Activated CD8-positive, alpha-beta T cell treated with anti-CD3 and anti-CD28 coated beads, Interleukin-2, amount 10 ng/mL, durations not matched to agents 7 days and 5 days (primary cell): Measurements from ENCODE around the gene EPN2. TPM values are rescaled to one million over a fixed set of nuclear protein-coding genes. Genes with fewer than 3 reads are reported as not detected.

Experiments used
- microRNA-seq: library from miRNA; unstranded; fragments of <30 nt; microRNA quantifications from one replicate; pipeline ENCODE4 v1.2.0, GENCODE V29; 2022
- total RNA-seq, 2 experiments: library from RNA; stranded (reverse); gene quantifications; one replicate each; pipeline ENCODE4 v1.2.3, GENCODE V29; 2021

The EPN2 gene
- total RNA-seq, 2 experiments from 2014 or later = 2.8 to 3.1 TPM

Small RNAs within 50 kb of the gene (microRNA-seq; reads per million reads assigned to microRNA genes)
- 91.8 reads per million, percentile 58 among the genes with 10 or more reads in this experiment for gene MIR1180

Other genes with a start within 250 kb of the EPN2 start
- gene FAM83G, start 232.6 kb upstream of the EPN2 start, total RNA-seq = 1 to 10 TPM; 4.0 to 4.5 TPM
- 10 to 100 TPM; 25.9 to 26.3 TPM for gene GRAP, start 190.4 kb upstream of the EPN2 start, total RNA-seq
- 10 to 100 TPM; 13.6 to 16.8 TPM for gene GRAPL, start 109.8 kb upstream of the EPN2 start, total RNA-seq
- 1 to 10 TPM; 1.1 TPM for gene B9D1, start 125.4 kb downstream of the EPN2 start, total RNA-seq
- gene MAPK7, start 141.1 kb downstream of the EPN2 start, total RNA-seq = 10 to 100 TPM; 31.5 to 33.5 TPM
- not detected for gene MFAP4, start 149.8 kb downstream of the EPN2 start, total RNA-seq
- gene RNF112, start 173.9 kb downstream of the EPN2 start, total RNA-seq = under 1 TPM in 1 of 2 experiments, not detected in 1; 0.34 TPM